ENCODE results near the gene FILIP1. TPM values are rescaled to one million over a fixed set of nuclear protein-coding genes. Genes with fewer than 3 reads are reported as not detected.

Gene FILIP1
- total RNA-seq, 5 donors from 2014 or later (not counting 1 experiment from before 2014, with no cell fraction given), result 0.07 to 0.09 TPM; not detected in 3

GRCh38 chr6:75291744-75292143 is 201.9 kb downstream of the FILIP1 start:
- Mint-ChIP-seq H3K4me1 (peaks cover 3 to 25% (median 4%) of the 10 kb centered on the region in 3 donors), H3K36me3 (peaks cover 11% of the 10 kb centered on the region), H3K9me3 (no peaks in the 10 kb centered on the region), H3K27me3 (no peaks in the 10 kb centered on the region), H3K27ac (no peak overlapping the region), H3K4me3 (no peak overlapping the region)
- WGBS (ENCODE audit: insufficient coverage), result no CpG with 5 or more reads among the region's 1 CpG
- no peaks in the 10 kb centered on the region for H3K4me1 ChIP-seq (ENCODE audit: control insufficient read depth in 1 of 2, extremely low read depth in 1 of 2, insufficient read depth in 2 of 2, low read length in 2 of 2)
- ATAC-seq (replicated peaks in 1 of 4) (no peak), DNase-seq (no peak)
- CTCF ChIA-PET, result no interaction called here
- no peak overlapping the region for H3K27ac ChIP-seq (ENCODE audit: low read length)
- POLR2A ChIA-PET, result no interaction called here
- no peaks in the 10 kb centered on the region for H3K9me3 ChIP-seq
- no peaks in the 10 kb centered on the region for H3K27me3 ChIP-seq (replicated peaks in 1 of 2; ENCODE audit: control insufficient read depth in 2 of 2, extremely low read depth in 1 of 2, insufficient read depth in 2 of 2, low read length in 1 of 2)
- no peak overlapping the region for H3K4me3 ChIP-seq (ENCODE audit: control insufficient read depth in 1 of 2, extremely low read depth in 1 of 2, low read length in 1 of 2)
- peaks cover 0 to 2% of the 10 kb centered on the region in 2 donors for H3K36me3 ChIP-seq (ENCODE audit: control insufficient read depth in 2 of 2, extremely low read depth in 1 of 2, insufficient read depth in 1 of 2, low read length in 1 of 2)

GRCh38 chr6:75291331-75291730 is 202.3 kb downstream of the FILIP1 start:
- Mint-ChIP-seq H3K27ac (no peak overlapping the region), H3K27me3 (no peaks in the 10 kb centered on the region), H3K36me3 (peaks cover 11% of the 10 kb centered on the region), H3K9me3 (no peaks in the 10 kb centered on the region), H3K4me1 (peaks cover 3 to 29% (median 4%) of the 10 kb centered on the region in 3 donors), H3K4me3 (no peak overlapping the region)
- Histone ChIP-seq H3K36me3 (ENCODE audit: control insufficient read depth in 2 of 2, extremely low read depth in 1 of 2, insufficient read depth in 1 of 2, low read length in 1 of 2) (peaks cover 0 to 2% of the 10 kb centered on the region in 2 donors), H3K4me1 (ENCODE audit: control insufficient read depth in 1 of 2, extremely low read depth in 1 of 2, insufficient read depth in 2 of 2, low read length in 2 of 2) (no peaks in the 10 kb centered on the region), H3K27me3 (replicated peaks in 1 of 2; ENCODE audit: control insufficient read depth in 2 of 2, extremely low read depth in 1 of 2, insufficient read depth in 2 of 2, low read length in 1 of 2) (no peaks in the 10 kb centered on the region), H3K9me3 (no peaks in the 10 kb centered on the region), H3K27ac (ENCODE audit: low read length) (no peak overlapping the region), H3K4me3 (ENCODE audit: control insufficient read depth in 1 of 2, extremely low read depth in 1 of 2, low read length in 1 of 2) (no peak overlapping the region)
- ATAC-seq (replicated peaks in 1 of 4) (no peak), DNase-seq (no peak)
- WGBS (ENCODE audit: insufficient coverage), result no CpG with 5 or more reads among the region's 2 CpGs
- ChIA-PET CTCF (no interaction called here), POLR2A (no interaction called here)

- Histone ChIP-seq H3K4me3 (ENCODE audit: control insufficient read depth in 1 of 2, extremely low read depth in 1 of 2, low read length in 1 of 2) (no peak overlapping the region), H3K27me3 (replicated peaks in 1 of 2; ENCODE audit: control insufficient read depth in 2 of 2, extremely low read depth in 1 of 2, insufficient read depth in 2 of 2, low read length in 1 of 2) (no peaks in the 10 kb centered on the region), H3K9me3 (no peaks in the 10 kb centered on the region), H3K4me1 (ENCODE audit: control insufficient read depth in 1 of 2, extremely low read depth in 1 of 2, insufficient read depth in 2 of 2, low read length in 2 of 2) (peaks cover 4 to 5% of the 10 kb centered on the region in 2 experiments), H3K27ac (ENCODE audit: low read length) (no peak overlapping the region), H3K36me3 (ENCODE audit: control insufficient read depth in 2 of 2, extremely low read depth in 1 of 2, insufficient read depth in 1 of 2, low read length in 1 of 2) (peaks cover 0 to 2% of the 10 kb centered on the region in 2 donors)
- no peaks in the 10 kb centered on the region for H3K9me3 Mint-ChIP-seq
- H3K27ac Mint-ChIP-seq, result no peak overlapping the region
- ChIA-PET CTCF (no interaction called here), POLR2A (no interaction called here)
- DNase-seq (no peak), ATAC-seq (replicated peaks in 1 of 4) (no peak)
- peaks cover 11% of the 10 kb centered on the region for H3K36me3 Mint-ChIP-seq
- peaks cover 3 to 31% (median 4%) of the 10 kb centered on the region in 3 donors for H3K4me1 Mint-ChIP-seq
- no peaks in the 10 kb centered on the region for H3K27me3 Mint-ChIP-seq
- no peak overlapping the region for H3K4me3 Mint-ChIP-seq
- WGBS (ENCODE audit: insufficient coverage), result 78% methylated on average over 3 of the region's 7 CpGs
Measured at GRCh38 chr6:75290136-75290945, 203.3 kb downstream of the FILIP1 start.

- Mint-ChIP-seq H3K4me3 (no peak overlapping the region), H3K27me3 (no peaks in the 10 kb centered on the region), H3K9me3 (no peaks in the 10 kb centered on the region), H3K27ac (no peak overlapping the region), H3K36me3 (peaks cover 11% of the 10 kb centered on the region), H3K4me1 (peaks cover 3 to 31% (median 4%) of the 10 kb centered on the region in 3 donors)
- Histone ChIP-seq H3K4me3 (ENCODE audit: control insufficient read depth in 1 of 2, extremely low read depth in 1 of 2, low read length in 1 of 2) (no peak overlapping the region), H3K4me1 (ENCODE audit: control insufficient read depth in 1 of 2, extremely low read depth in 1 of 2, insufficient read depth in 2 of 2, low read length in 2 of 2) (peaks cover 5 to 14% of the 10 kb centered on the region in 2 experiments), H3K27me3 (replicated peaks in 1 of 2; ENCODE audit: control insufficient read depth in 2 of 2, extremely low read depth in 1 of 2, insufficient read depth in 2 of 2, low read length in 1 of 2) (no peaks in the 10 kb centered on the region), H3K27ac (ENCODE audit: low read length) (no peak overlapping the region), H3K36me3 (ENCODE audit: control insufficient read depth in 2 of 2, extremely low read depth in 1 of 2, insufficient read depth in 1 of 2, low read length in 1 of 2) (peaks cover 0 to 2% of the 10 kb centered on the region in 2 donors), H3K9me3 (no peaks in the 10 kb centered on the region)
- ATAC-seq (replicated peaks in 1 of 4) (no peak), DNase-seq (no peak)
- CTCF ChIA-PET, result no interaction called here
- no CpG with 5 or more reads among the region's 1 CpG for WGBS (ENCODE audit: insufficient coverage)
- POLR2A ChIA-PET, result no interaction called here
Measured at GRCh38 chr6:75288023-75288422, 205.6 kb downstream of the FILIP1 start.

GRCh38 chr6:75287424-75287823 is 206.2 kb downstream of the FILIP1 start:
- H3K4me1 Mint-ChIP-seq, result peaks cover 8 to 36% (median 8%) of the 10 kb centered on the region in 3 donors
- no peaks in the 10 kb centered on the region for H3K27me3 Mint-ChIP-seq
- CTCF ChIA-PET, result no interaction called here
- no peak for DNase-seq
- Histone ChIP-seq H3K27me3 (replicated peaks in 1 of 2; ENCODE audit: control insufficient read depth in 2 of 2, extremely low read depth in 1 of 2, insufficient read depth in 2 of 2, low read length in 1 of 2) (no peaks in the 10 kb centered on the region), H3K27ac (ENCODE audit: low read length) (no peak overlapping the region), H3K4me3 (ENCODE audit: control insufficient read depth in 1 of 2, extremely low read depth in 1 of 2, low read length in 1 of 2) (no peak overlapping the region), H3K4me1 (ENCODE audit: control insufficient read depth in 1 of 2, extremely low read depth in 1 of 2, insufficient read depth in 2 of 2, low read length in 2 of 2) (peaks cover 8 to 14% of the 10 kb centered on the region in 2 experiments), H3K9me3 (no peaks in the 10 kb centered on the region), H3K36me3 (ENCODE audit: control insufficient read depth in 2 of 2, extremely low read depth in 1 of 2, insufficient read depth in 1 of 2, low read length in 1 of 2) (peaks cover 0 to 2% of the 10 kb centered on the region in 2 donors)
- peaks cover 11% of the 10 kb centered on the region for H3K36me3 Mint-ChIP-seq
- no peaks in the 10 kb centered on the region for H3K9me3 Mint-ChIP-seq
- H3K27ac Mint-ChIP-seq, result no peak overlapping the region
- POLR2A ChIA-PET, result interaction anchor here in 1 of 2 donors (0.6 kb wide), 1 partner anchor 367 kb away, joined by 3 read pairs; no protein-coding TSS in a partner anchor
- no peak overlapping the region for H3K4me3 Mint-ChIP-seq
- no CpG with 5 or more reads among the region's 1 CpG for WGBS (ENCODE audit: insufficient coverage)
- no peak for ATAC-seq (replicated peaks in 1 of 4)

- ChIA-PET CTCF (no interaction called here), POLR2A (interaction anchor here in 1 of 2 donors (0.6 kb wide), 1 partner anchor 366 kb away, joined by 3 read pairs; no protein-coding TSS in a partner anchor)
- Mint-ChIP-seq H3K27me3 (no peaks in the 10 kb centered on the region), H3K27ac (peak overlapping the region in 1 of 2 donors; percentile 55), H3K4me1 (peaks cover 11 to 39% (median 13%) of the 10 kb centered on the region in 3 donors), H3K36me3 (peaks cover 11% of the 10 kb centered on the region), H3K4me3 (peak overlapping the region in 1 of 3 donors; percentile 25), H3K9me3 (no peaks in the 10 kb centered on the region)
- no peak for DNase-seq
- WGBS (ENCODE audit: insufficient coverage), result no CpG with 5 or more reads among the region's 2 CpGs
- Histone ChIP-seq H3K9me3 (no peaks in the 10 kb centered on the region), H3K27ac (ENCODE audit: low read length) (no peak overlapping the region), H3K4me1 (ENCODE audit: control insufficient read depth in 1 of 2, extremely low read depth in 1 of 2, insufficient read depth in 2 of 2, low read length in 2 of 2) (peaks cover 8 to 16% of the 10 kb centered on the region in 2 experiments), H3K36me3 (ENCODE audit: control insufficient read depth in 2 of 2, extremely low read depth in 1 of 2, insufficient read depth in 1 of 2, low read length in 1 of 2) (peaks cover 0 to 2% of the 10 kb centered on the region in 2 donors), H3K27me3 (replicated peaks in 1 of 2; ENCODE audit: control insufficient read depth in 2 of 2, extremely low read depth in 1 of 2, insufficient read depth in 2 of 2, low read length in 1 of 2) (no peaks in the 10 kb centered on the region), H3K4me3 (ENCODE audit: control insufficient read depth in 1 of 2, extremely low read depth in 1 of 2, low read length in 1 of 2) (no peak overlapping the region)
- ATAC-seq (replicated peaks in 1 of 4), result no peak
Measured at GRCh38 chr6:75286955-75287354, 206.6 kb downstream of the FILIP1 start.

Data from T-cell (primary cell).